ENCODE data around the gene CASP10. TPM values are rescaled to one million over a fixed set of nuclear protein-coding genes. Genes with fewer than 3 reads are reported as not detected.
"Not testable (repeated sequence)": the region's sequence is repeated elsewhere in the genome, so short reads cannot be mapped to it uniquely, and the experiment has no call there.

Gene CASP10
- total and polyA plus RNA-seq, 2 donors, result 7.7 to 12.2 TPM

DNA sequence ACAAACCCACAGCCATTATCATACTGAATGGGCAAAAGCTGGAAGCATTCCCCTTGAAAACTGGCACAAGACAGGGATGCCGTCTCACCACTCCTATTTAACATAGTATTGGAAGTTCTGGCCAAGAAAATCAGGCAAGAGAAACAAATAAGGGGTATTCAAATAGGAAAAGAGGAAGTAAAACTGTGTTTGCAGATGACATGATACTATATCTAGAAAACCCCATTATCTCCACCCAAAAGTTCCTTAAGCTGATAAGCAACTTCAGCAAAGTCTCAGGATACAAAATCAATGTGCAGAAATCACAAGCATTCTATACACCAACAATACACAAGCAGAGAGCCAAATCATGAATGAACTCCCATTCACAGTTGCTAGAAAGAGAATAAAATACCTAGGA, 14.4 kb upstream of the CASP10 start:
- H3K36me3 ChIP-seq (ENCODE audit: control insufficient read depth in 2 of 2, insufficient read depth in 2 of 2, low read length in 1 of 2), result peaks cover 20 to 24% of the 10 kb centered on the region in 2 donors
- not testable (repeated sequence) for H3K4me1 ChIP-seq (ENCODE audit: control insufficient read depth in 2 of 2, insufficient read depth in 2 of 2, low read length in 2 of 2); H3K9me3 ChIP-seq (ENCODE audit: control insufficient read depth in 2 of 2, insufficient read depth in 1 of 2, low read length in 1 of 2); H3K27me3 ChIP-seq (ENCODE audit: control insufficient read depth in 2 of 2, insufficient read depth in 1 of 2, low read length in 1 of 2); H3K4me3 ChIP-seq (ENCODE audit: low read length in 2 of 2); DNase-seq (ENCODE audit: low read depth in 6 of 9, low spot score in 9 of 9); H3K27ac ChIP-seq (ENCODE audit: low read depth in 1 of 2, low read length in 1 of 2)
- WGBS, result 96% methylated on average over 1 of the region's 1 CpG

DNA sequence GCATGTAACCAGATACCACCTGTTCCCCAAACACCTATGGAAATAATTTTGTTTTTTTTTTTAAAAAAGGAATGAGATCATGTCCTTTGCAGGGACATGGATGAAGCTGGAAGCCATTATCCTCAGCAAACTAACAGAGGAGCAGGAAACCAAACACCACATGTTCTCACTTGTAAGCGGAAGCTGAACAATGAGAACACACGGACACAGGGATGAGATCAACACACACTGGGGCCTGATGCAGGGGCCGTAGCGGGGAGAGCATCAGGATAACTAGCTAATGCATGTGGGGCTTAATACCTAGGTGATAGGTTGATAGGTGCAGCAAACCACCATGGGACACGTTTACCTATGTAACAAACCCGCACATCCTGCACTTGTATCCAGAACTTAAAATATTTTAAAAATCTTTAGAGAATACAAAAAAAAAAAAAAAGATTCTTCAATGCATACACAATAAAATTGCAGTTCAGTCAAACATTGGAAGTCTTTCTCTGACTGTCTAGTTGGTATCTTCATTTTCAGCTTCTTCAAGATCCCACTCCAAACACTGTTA, 11.6 kb upstream of the CASP10 start:
- H3K36me3 ChIP-seq (ENCODE audit: control insufficient read depth in 2 of 2, insufficient read depth in 2 of 2, low read length in 1 of 2), result peaks cover 3 to 9% of the 10 kb centered on the region in 2 donors
- H3K4me3 ChIP-seq (ENCODE audit: low read length in 2 of 2), result no peak overlapping the region
- H3K27ac ChIP-seq (ENCODE audit: low read depth in 1 of 2, low read length in 1 of 2), result no peak overlapping the region
- DNase-seq (ENCODE audit: low read depth in 6 of 9, low spot score in 9 of 9), result no peak
- no peaks in the 10 kb centered on the region for H3K27me3 ChIP-seq (ENCODE audit: control insufficient read depth in 2 of 2, insufficient read depth in 1 of 2, low read length in 1 of 2)
- no peaks in the 10 kb centered on the region for H3K4me1 ChIP-seq (ENCODE audit: control insufficient read depth in 2 of 2, insufficient read depth in 2 of 2, low read length in 2 of 2)
- peaks cover 0 to 5% of the 10 kb centered on the region in 2 donors for H3K9me3 ChIP-seq (ENCODE audit: control insufficient read depth in 2 of 2, insufficient read depth in 1 of 2, low read length in 1 of 2)
- 84% methylated on average over 6 of the region's 6 CpGs for WGBS

DNA sequence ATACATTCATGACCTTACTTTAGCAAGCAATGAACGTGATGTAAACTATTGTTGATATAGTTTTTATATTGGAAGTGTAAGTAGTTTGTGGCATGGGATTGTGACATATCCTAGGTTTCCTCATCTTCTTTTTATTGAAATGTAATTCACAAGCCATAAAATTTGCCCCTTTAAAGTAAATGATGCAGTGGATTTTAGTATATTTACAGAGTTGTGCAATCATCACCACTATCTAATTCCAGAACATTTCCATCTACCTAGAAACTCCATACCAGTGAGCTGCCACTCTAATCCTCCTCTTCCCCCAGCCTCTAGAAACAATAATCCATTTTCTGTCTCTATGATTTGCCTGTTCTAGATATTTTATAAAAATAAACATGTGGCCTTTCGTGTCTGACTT, 10.7 kb upstream of the CASP10 start:
- DNase-seq (ENCODE audit: low read depth in 6 of 9, low spot score in 9 of 9), result no peak
- 91% methylated on average over 2 of the region's 2 CpGs for WGBS
- Histone ChIP-seq H3K27ac (ENCODE audit: low read depth in 1 of 2, low read length in 1 of 2) (no peak overlapping the region), H3K9me3 (ENCODE audit: control insufficient read depth in 2 of 2, insufficient read depth in 1 of 2, low read length in 1 of 2) (peaks cover 0 to under 1% of the 10 kb centered on the region in 2 donors), H3K4me1 (ENCODE audit: control insufficient read depth in 2 of 2, insufficient read depth in 2 of 2, low read length in 2 of 2) (no peaks in the 10 kb centered on the region), H3K36me3 (ENCODE audit: control insufficient read depth in 2 of 2, insufficient read depth in 2 of 2, low read length in 1 of 2) (peaks cover 0 to 5% of the 10 kb centered on the region in 2 donors), H3K27me3 (ENCODE audit: control insufficient read depth in 2 of 2, insufficient read depth in 1 of 2, low read length in 1 of 2) (no peaks in the 10 kb centered on the region), H3K4me3 (ENCODE audit: low read length in 2 of 2) (no peak overlapping the region)

GRCh38 chr2:201174687-201175086, 8.3 kb upstream of the CASP10 start:
- no peak for DNase-seq (ENCODE audit: low read depth in 6 of 9, low spot score in 9 of 9)
- Histone ChIP-seq H3K36me3 (ENCODE audit: control insufficient read depth in 2 of 2, insufficient read depth in 2 of 2, low read length in 1 of 2) (no peaks in the 10 kb centered on the region), H3K4me1 (ENCODE audit: control insufficient read depth in 2 of 2, insufficient read depth in 2 of 2, low read length in 2 of 2) (no peaks in the 10 kb centered on the region), H3K4me3 (ENCODE audit: low read length in 2 of 2) (no peak overlapping the region), H3K27me3 (ENCODE audit: control insufficient read depth in 2 of 2, insufficient read depth in 1 of 2, low read length in 1 of 2) (no peaks in the 10 kb centered on the region), H3K27ac (ENCODE audit: low read depth in 1 of 2, low read length in 1 of 2) (no peak overlapping the region), H3K9me3 (ENCODE audit: control insufficient read depth in 2 of 2, insufficient read depth in 1 of 2, low read length in 1 of 2) (peaks cover 0 to 17% of the 10 kb centered on the region in 2 donors)
- WGBS, result 84% methylated on average over 1 of the region's 1 CpG

DNA sequence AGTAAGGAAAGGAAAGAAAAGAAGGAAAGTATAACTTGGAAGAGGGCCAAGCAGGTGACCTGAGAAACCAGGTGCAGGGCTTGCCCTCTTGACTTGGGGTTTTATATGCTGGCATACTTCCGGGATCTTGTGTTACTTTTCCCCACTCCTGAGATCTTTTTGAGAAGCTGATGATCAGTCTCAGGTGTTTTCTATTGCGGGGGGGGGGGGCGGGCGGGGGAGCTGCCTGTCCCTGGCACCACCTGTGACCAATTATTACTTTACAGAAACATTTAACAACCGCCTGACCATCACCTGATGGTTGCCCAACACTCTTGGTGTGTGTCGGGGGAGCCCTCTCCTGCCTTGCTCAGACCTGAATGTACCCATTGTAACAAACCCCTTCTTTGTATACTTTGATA, 6.9 kb upstream of the CASP10 start:
- no peak for DNase-seq (ENCODE audit: low read depth in 6 of 9, low spot score in 9 of 9)
- H3K4me1 ChIP-seq (ENCODE audit: control insufficient read depth in 2 of 2, insufficient read depth in 2 of 2, low read length in 2 of 2), result no peaks in the 10 kb centered on the region
- H3K4me3 ChIP-seq (ENCODE audit: low read length in 2 of 2), result no peak overlapping the region
- H3K9me3 ChIP-seq (ENCODE audit: control insufficient read depth in 2 of 2, insufficient read depth in 1 of 2, low read length in 1 of 2), result peaks cover 0 to 17% of the 10 kb centered on the region in 2 donors
- no peaks in the 10 kb centered on the region for H3K36me3 ChIP-seq (ENCODE audit: control insufficient read depth in 2 of 2, insufficient read depth in 2 of 2, low read length in 1 of 2)
- no peak overlapping the region for H3K27ac ChIP-seq (ENCODE audit: low read depth in 1 of 2, low read length in 1 of 2)
- no peaks in the 10 kb centered on the region for H3K27me3 ChIP-seq (ENCODE audit: control insufficient read depth in 2 of 2, insufficient read depth in 1 of 2, low read length in 1 of 2)
- 73% methylated on average over 6 of the region's 6 CpGs for WGBS

- Histone ChIP-seq H3K4me3 (ENCODE audit: low read length in 2 of 2) (no peak overlapping the region), H3K4me1 (ENCODE audit: control insufficient read depth in 2 of 2, insufficient read depth in 2 of 2, low read length in 2 of 2) (peaks cover 4 to 15% of the 10 kb centered on the region in 2 donors), H3K36me3 (ENCODE audit: control insufficient read depth in 2 of 2, insufficient read depth in 2 of 2, low read length in 1 of 2) (no peaks in the 10 kb centered on the region), H3K27ac (ENCODE audit: low read depth in 1 of 2, low read length in 1 of 2) (no peak overlapping the region), H3K9me3 (ENCODE audit: control insufficient read depth in 2 of 2, insufficient read depth in 1 of 2, low read length in 1 of 2) (peaks cover 0 to 17% of the 10 kb centered on the region in 2 donors), H3K27me3 (ENCODE audit: control insufficient read depth in 2 of 2, insufficient read depth in 1 of 2, low read length in 1 of 2) (no peaks in the 10 kb centered on the region)
- WGBS, result 87% methylated on average over 3 of the region's 3 CpGs
- DNase-seq (ENCODE audit: low read depth in 6 of 9, low spot score in 9 of 9), result no peak
Measured at GRCh38 chr2:201180010-201180409, 2.9 kb upstream of the CASP10 start.

DNA sequence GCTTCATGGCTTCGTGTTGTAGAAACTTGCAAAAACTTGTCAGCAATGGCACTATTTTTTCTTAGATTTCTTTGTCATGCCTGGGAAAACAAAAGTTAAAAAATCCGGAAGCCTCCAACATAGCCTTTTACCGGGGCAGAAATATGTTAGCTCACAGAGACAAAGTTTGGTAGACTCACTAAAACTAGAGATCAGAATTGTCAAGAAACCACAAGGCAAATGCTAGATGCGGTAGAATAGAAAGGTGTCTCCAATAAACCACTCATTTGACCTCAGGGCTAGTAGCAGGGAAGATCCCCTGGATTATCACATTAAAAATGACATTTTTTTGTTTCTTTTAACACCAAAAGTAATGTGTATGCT, 405 bp downstream of the CASP10 start:
- peaks cover 0 to 8% of the 10 kb centered on the region in 2 donors for H3K36me3 ChIP-seq (ENCODE audit: control insufficient read depth in 2 of 2, insufficient read depth in 2 of 2, low read length in 1 of 2)
- no peaks in the 10 kb centered on the region for H3K27me3 ChIP-seq (ENCODE audit: control insufficient read depth in 2 of 2, insufficient read depth in 1 of 2, low read length in 1 of 2)
- DNase-seq (ENCODE audit: low read depth in 6 of 9, low spot score in 9 of 9), result peak in 1 of 9 donors; percentile 34
- peak overlapping the region; percentile 61 to 75 for H3K4me3 ChIP-seq (ENCODE audit: low read length in 2 of 2)
- peaks cover 0 to 13% of the 10 kb centered on the region in 2 donors for H3K9me3 ChIP-seq (ENCODE audit: control insufficient read depth in 2 of 2, insufficient read depth in 1 of 2, low read length in 1 of 2)
- WGBS, result 1% methylated on average over 4 of the region's 4 CpGs
- peaks cover 7 to 35% of the 10 kb centered on the region in 2 donors for H3K4me1 ChIP-seq (ENCODE audit: control insufficient read depth in 2 of 2, insufficient read depth in 2 of 2, low read length in 2 of 2)
- H3K27ac ChIP-seq (ENCODE audit: low read depth in 1 of 2, low read length in 1 of 2), result peak overlapping the region; percentile 77 to 78

GRCh38 chr2:201183835-201184234, 894 bp downstream of the CASP10 start:
- H3K36me3 ChIP-seq (ENCODE audit: control insufficient read depth in 2 of 2, insufficient read depth in 2 of 2, low read length in 1 of 2), result peaks cover 0 to 11% of the 10 kb centered on the region in 2 donors
- H3K4me3 ChIP-seq (ENCODE audit: low read length in 2 of 2), result peak overlapping the region; percentile 61 to 75
- H3K27me3 ChIP-seq (ENCODE audit: control insufficient read depth in 2 of 2, insufficient read depth in 1 of 2, low read length in 1 of 2), result not testable (repeated sequence)
- 8% methylated on average over 5 of the region's 5 CpGs for WGBS
- peak overlapping the region; percentile 28 to 36 for H3K27ac ChIP-seq (ENCODE audit: low read depth in 1 of 2, low read length in 1 of 2)
- peak in 1 of 9 donors; percentile 40 for DNase-seq (ENCODE audit: low read depth in 6 of 9, low spot score in 9 of 9)
- peaks cover 0 to 11% of the 10 kb centered on the region in 2 donors for H3K9me3 ChIP-seq (ENCODE audit: control insufficient read depth in 2 of 2, insufficient read depth in 1 of 2, low read length in 1 of 2)
- H3K4me1 ChIP-seq (ENCODE audit: control insufficient read depth in 2 of 2, insufficient read depth in 2 of 2, low read length in 2 of 2), result peaks cover 9 to 35% of the 10 kb centered on the region in 2 donors

GRCh38 chr2:201184248-201184647, 1.3 kb downstream of the CASP10 start:
- not testable (repeated sequence) for H3K9me3 ChIP-seq (ENCODE audit: control insufficient read depth in 2 of 2, insufficient read depth in 1 of 2, low read length in 1 of 2); DNase-seq (ENCODE audit: low read depth in 6 of 9, low spot score in 9 of 9); H3K27me3 ChIP-seq (ENCODE audit: control insufficient read depth in 2 of 2, insufficient read depth in 1 of 2, low read length in 1 of 2)
- peak overlapping the region; percentile 61 to 75 for H3K4me3 ChIP-seq (ENCODE audit: low read length in 2 of 2)
- H3K4me1 ChIP-seq (ENCODE audit: control insufficient read depth in 2 of 2, insufficient read depth in 2 of 2, low read length in 2 of 2), result peaks cover 9 to 35% of the 10 kb centered on the region in 2 donors
- peaks cover 0 to 11% of the 10 kb centered on the region in 2 donors for H3K36me3 ChIP-seq (ENCODE audit: control insufficient read depth in 2 of 2, insufficient read depth in 2 of 2, low read length in 1 of 2)
- 15% methylated on average over 6 of the region's 6 CpGs for WGBS
- H3K27ac ChIP-seq (ENCODE audit: low read depth in 1 of 2, low read length in 1 of 2), result peak overlapping the region; percentile 11 to 28

All from thymus (tissue), 11 donors.